Stimulated activated CD4-positive, alpha-beta T cell treated with anti-CD3 and anti-CD28 coated beads, Interleukin-4, amount 100 ng/mL, for 1 hour (primary cell): ENCODE results near the gene FBXO42.

ENCODE experiments used
- DNase-seq: peaks from one replicate; pipeline ENCODE4 v3.0.0-alpha.2; 2020

Gene FBXO42

GRCh38 chr1:16199700-16200099, 152.6 kb downstream of the FBXO42 start:
- no peak for DNase-seq

DNA sequence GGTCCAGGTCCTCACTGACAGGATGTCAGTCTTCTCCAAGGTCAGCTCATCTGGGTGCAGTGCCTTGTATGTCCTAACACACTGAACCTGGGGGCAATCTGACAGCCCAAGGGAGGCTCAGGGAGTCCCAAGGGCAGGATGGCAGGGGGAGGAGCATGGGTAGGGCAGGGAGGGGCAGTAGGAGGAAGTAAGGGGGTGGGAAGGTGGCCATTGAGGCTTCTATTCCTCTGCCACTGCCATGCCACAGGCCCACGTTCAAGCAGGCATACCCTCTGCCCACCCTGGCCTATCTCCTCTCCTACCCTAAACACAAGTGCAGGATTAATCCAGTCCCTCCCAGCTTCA, 153.2 kb downstream of the FBXO42 start:
- no peak for DNase-seq

DNA sequence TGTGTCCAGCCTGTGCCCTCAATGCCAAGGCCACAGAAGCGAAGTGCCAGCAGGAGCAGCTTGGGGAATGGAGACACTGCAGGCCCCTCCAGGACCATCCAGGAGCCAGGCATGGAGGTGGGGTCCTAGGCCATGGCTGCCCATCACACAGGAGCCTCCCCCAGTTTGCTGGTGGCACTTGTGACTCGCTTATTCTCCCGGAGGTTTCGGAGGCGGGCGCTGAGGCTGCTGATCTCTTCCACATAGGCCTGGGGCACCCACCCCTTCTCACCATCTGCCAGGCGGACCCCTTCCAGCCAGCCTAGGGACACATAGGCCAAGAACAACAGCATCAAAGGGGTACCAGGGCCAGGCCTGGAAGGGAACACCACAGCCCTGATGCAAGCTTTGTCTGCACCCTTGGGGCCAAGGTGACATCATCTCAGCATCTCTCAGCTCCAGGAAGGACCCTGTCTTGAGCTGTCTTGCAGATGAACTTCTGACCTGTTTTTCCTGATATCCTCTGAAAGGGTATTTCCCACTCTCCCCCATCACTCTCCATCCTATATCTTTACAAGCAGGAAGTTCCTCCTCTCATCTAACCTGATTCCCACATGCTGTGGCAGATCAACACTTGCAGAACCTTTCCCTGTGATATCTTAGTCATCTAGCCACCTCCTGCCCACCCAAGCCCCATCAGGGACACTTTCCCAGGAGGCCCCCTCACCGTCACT, 153.7 kb downstream of the FBXO42 start:
- DNase-seq: no peak

DNA sequence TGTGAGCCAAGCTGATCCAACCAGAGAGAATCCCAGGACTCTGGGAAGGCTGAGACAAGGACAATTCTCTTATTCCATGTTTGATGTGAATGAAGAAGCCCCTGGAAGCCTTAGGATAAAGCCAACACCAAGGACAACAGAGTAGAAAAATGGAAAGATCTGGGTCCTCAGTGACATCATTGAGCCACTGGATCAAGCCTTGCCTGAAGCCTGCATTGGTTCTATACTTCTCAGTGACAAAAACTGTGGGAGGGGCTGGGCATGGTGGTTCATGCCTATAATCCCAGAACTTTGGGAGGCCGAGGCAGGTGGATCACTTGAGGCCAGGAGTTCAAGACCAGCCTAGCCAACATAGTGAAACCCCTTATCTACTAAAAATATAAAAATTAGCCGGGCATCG, 155.4 kb downstream of the FBXO42 start:
- DNase-seq: no peak
